HepG2 (cell line): ENCODE data around the gene AASS. TPM values are rescaled to one million over a fixed set of nuclear protein-coding genes. Genes with fewer than 3 reads are reported as not detected.

Source experiments
- ARNT2 ChIP-seq: sonication (generic); formaldehyde crosslinking; IDR thresholded peaks from 2 replicates; pipeline ENCODE4 v1.8.0; 2022; ENCODE audit warnings: mild to moderate bottlenecking, low read depth, missing genetic modification reagents, moderate library complexity
- CREM ChIP-seq, 2 experiments: sonication (generic) in 1 of 2; formaldehyde crosslinking in 1 of 2; IDR thresholded peaks; 2 replicates each; pipeline versions ENCODE4 v1.4.0 to v1.6.1; 2016 to 2020; ENCODE audit warnings: antibody characterized with exemption in 1 of 2, mild to moderate bottlenecking in 1 of 2, missing genetic modification reagents in 1 of 2
- DRAP1 ChIP-seq: IDR thresholded peaks from 2 replicates; pipeline ENCODE4 v1.6.1; 2016; ENCODE audit warnings: missing genetic modification reagents, missing compliant biosample characterization
- FOSL2 ChIP-seq: sonication (generic); formaldehyde crosslinking; IDR thresholded peaks from 2 replicates; pipeline ENCODE4 v1.4.0; 2020; ENCODE audit warnings: missing genetic modification reagents
- FOXK1 ChIP-seq: sonication (generic); formaldehyde crosslinking; IDR thresholded peaks from 2 replicates; pipeline ENCODE4 v1.4.0; 2020; ENCODE audit warnings: low read depth, missing genetic modification reagents, borderline replicate concordance
- GFI1 ChIP-seq: sonication (generic); formaldehyde crosslinking; IDR thresholded peaks from 2 replicates; pipeline ENCODE4 v1.5.0; 2020; ENCODE audit warnings: missing genetic modification reagents, mild to moderate bottlenecking, borderline replicate concordance
- ISL2 ChIP-seq: sonication (generic); formaldehyde crosslinking; IDR thresholded peaks from 2 replicates; pipeline ENCODE4 v1.5.0; 2020; ENCODE audit warnings: missing genetic modification reagents
- MAFK ChIP-seq, 2 experiments: IDR thresholded peaks in 1 of 2; conservative IDR thresholded peaks in 1 of 2; 2 replicates each; pipeline ENCODE4 v1.6.1; 2011; ENCODE audit warnings: improper control_type of control experiment in 2 of 2, low read length in 2 of 2
- MED1 ChIP-seq: sonication (generic); formaldehyde crosslinking; IDR thresholded peaks from 2 replicates; pipeline ENCODE4 v1.4.0; 2020; ENCODE audit warnings: missing genetic modification reagents
- MEF2D ChIP-seq: sonication (generic); formaldehyde crosslinking; IDR thresholded peaks from 2 replicates; pipeline ENCODE4 v1.5.1; 2020; ENCODE audit warnings: mild to moderate bottlenecking, missing genetic modification reagents
- MEIS1 ChIP-seq: sonication (generic); formaldehyde crosslinking; IDR thresholded peaks from 2 replicates; pipeline ENCODE4 v1.9.0; 2021; ENCODE audit warnings: mild to moderate bottlenecking, missing genetic modification reagents, moderate library complexity, borderline replicate concordance
- NONO ChIP-seq, 2 experiments: fragments of 450-650 bp in 1 of 2; sonication (generic) in 1 of 2; formaldehyde crosslinking in 1 of 2; IDR thresholded peaks in 1 of 2; conservative IDR thresholded peaks in 1 of 2; 2 replicates each; pipeline versions ENCODE4 v1.6.1 to v1.8.0; 2017 to 2022; ENCODE audit warnings: mild to moderate bottlenecking in 1 of 2, missing genetic modification reagents in 1 of 2, moderate library complexity in 1 of 2
- NR2F6 ChIP-seq, 2 experiments: IDR thresholded peaks; 2 replicates each; pipeline ENCODE4 v1.6.1; 2016; ENCODE audit warnings: antibody characterized with exemption in 1 of 2, mild to moderate bottlenecking in 1 of 2
- PHF20 ChIP-seq: sonication (generic); formaldehyde crosslinking; IDR thresholded peaks from 2 replicates; pipeline ENCODE4 v1.5.0; 2020; ENCODE audit warnings: mild to moderate bottlenecking, missing genetic modification reagents
- RBAK ChIP-seq: sonication (generic); formaldehyde crosslinking; IDR thresholded peaks from 2 replicates; pipeline ENCODE4 v1.5.1; 2020; ENCODE audit warnings: mild to moderate bottlenecking, missing genetic modification reagents
- SALL1 ChIP-seq: sonication (generic); formaldehyde crosslinking; IDR thresholded peaks from 2 replicates; pipeline ENCODE4 v1.8.0; 2022; ENCODE audit warnings: mild to moderate bottlenecking, missing genetic modification reagents
- SNAPC4 ChIP-seq: sonication (generic); formaldehyde crosslinking; IDR thresholded peaks from 2 replicates; pipeline ENCODE4 v1.4.0; 2020; ENCODE audit warnings: mild to moderate bottlenecking, missing genetic modification reagents
- TAF1 ChIP-seq: sonication (generic); formaldehyde crosslinking; IDR thresholded peaks from 2 replicates; pipeline ENCODE4 v1.4.0; 2020; ENCODE audit warnings: missing genetic modification reagents
- ZNF143 ChIP-seq: sonication (generic); formaldehyde crosslinking; IDR thresholded peaks from 2 replicates; pipeline ENCODE4 v1.4.0; 2020; ENCODE audit warnings: missing genetic modification reagents
- ZNF556 ChIP-seq: sonication (generic); formaldehyde crosslinking; IDR thresholded peaks from 2 replicates; pipeline ENCODE4 v1.4.0; 2020; ENCODE audit warnings: mild to moderate bottlenecking, missing genetic modification reagents, borderline replicate concordance
- polyA plus RNA-seq, 8 experiments: library from polyadenylated mRNA; depleted of rRNA in 3 of 8; stranded (reverse) in 7 of 8; unstranded in 1 of 8; fragments of >200 nt; fragmentation: Illumina TruSeq in 4 of 8; extraction: Trizol in 4 of 8; gene quantifications; 2 replicates each; pipeline versions ENCODE4 v1.2.1 to v1.2.3, GENCODE V29; 2011 to 2016; ENCODE audit warnings: low read depth in 4 of 8, missing spikeins in 1 of 8, mixed read lengths in 1 of 8; ENCODE audit not compliant: insufficient read depth in 1 of 8
- total RNA-seq, 5 experiments: library from RNA; depleted of rRNA; stranded (reverse); fragments of >200 nt; fragmentation: Illumina TruSeq; extraction: Trizol; gene quantifications; 2 replicates each; pipeline ENCODE4 v1.2.3, GENCODE V29; 2016; ENCODE audit warnings: low read depth in 1 of 5

Gene AASS
- total and polyA plus RNA-seq, 2 of the 13 experiments (the other 11 are each of a cell fraction or from before 2014, with no cell fraction given): 11.6 to 43.9 TPM

GRCh38 chr7:122143751-122144711 is at the start of gene AASS (continued):
- 0 out of 2 replicates have a peak, but pooled peaks have one; percentile 38 for TF ChIP-seq SNAPC4 (CRISPR knock-in tag)
- no peak for TF ChIP-seq NONO (IDR thresholded peaks at IDR 0.05)
- TF ChIP-seq NONO (CRISPR knock-in tag; conservative IDR thresholded peaks at IDR 0.05): peak; percentile 30; the same call in 1 of the 2 replicates
- TF ChIP-seq ISL2 (CRISPR knock-in tag): peak; percentile 50; the same call in 1 of the 2 replicates
- peak; percentile 58; the same call in 1 of the 2 replicates for TF ChIP-seq MEIS1 (CRISPR knock-in tag)
- TF ChIP-seq MEF2D: peak; percentile 61
- TF ChIP-seq MAFK (conservative IDR thresholded peaks at IDR 0.05 in 1 of 2, IDR thresholded peaks at IDR 0.05 in 1 of 2; ENCODE audit: low read length in 2 of 2): no peak
- 0 out of 2 replicates have a peak, but pooled peaks have one; percentile 39 for TF ChIP-seq FOXK1 (CRISPR knock-in tag)
- TF ChIP-seq ZNF556 (CRISPR knock-in tag): peak; percentile 33; the same call in 1 of the 2 replicates
- peak; percentile 29; the same call in 1 of the 2 replicates for TF ChIP-seq FOSL2 (CRISPR knock-in tag)
- TF ChIP-seq ARNT2: 0 out of 2 replicates have a peak, but pooled peaks have one; percentile 55
- 0 out of 2 replicates have a peak, but pooled peaks have one; percentile 31 for TF ChIP-seq PHF20 (CRISPR knock-in tag)
- TF ChIP-seq CREM (IDR thresholded peaks at IDR 0.05): peak; percentile 95
- TF ChIP-seq CREM (CRISPR knock-in tag; IDR thresholded peaks at IDR 0.05): no peak
- peak; percentile 43 for TF ChIP-seq TAF1
- TF ChIP-seq NR2F6 (IDR thresholded peaks at IDR 0.05): peak; percentile 62
- peak; percentile 50; the same call in 1 of the 2 replicates for TF ChIP-seq NR2F6 (CRISPR knock-in tag; IDR thresholded peaks at IDR 0.05)
- 0 out of 2 replicates have a peak, but pooled peaks have one; percentile 17 for TF ChIP-seq DRAP1
- TF ChIP-seq GFI1 (CRISPR knock-in tag): peak; percentile 39; the same call in 1 of the 2 replicates
- TF ChIP-seq ZNF143: peak; percentile 35; the same call in 1 of the 2 replicates
- TF ChIP-seq RBAK (CRISPR knock-in tag): peak; percentile 55; the same call in 1 of the 2 replicates
- TF ChIP-seq SALL1 (CRISPR knock-in tag): peak; percentile 81
- no peak for TF ChIP-seq MED1 (CRISPR knock-in tag)
